ENCODE results near the gene MYO1A. TPM values are rescaled to one million over a fixed set of nuclear protein-coding genes. Genes with fewer than 3 reads are reported as not detected.

MYO1A gene
- total RNA-seq, 3 donors from 2014 or later, result 167 to 444 (median 219) TPM

DNA sequence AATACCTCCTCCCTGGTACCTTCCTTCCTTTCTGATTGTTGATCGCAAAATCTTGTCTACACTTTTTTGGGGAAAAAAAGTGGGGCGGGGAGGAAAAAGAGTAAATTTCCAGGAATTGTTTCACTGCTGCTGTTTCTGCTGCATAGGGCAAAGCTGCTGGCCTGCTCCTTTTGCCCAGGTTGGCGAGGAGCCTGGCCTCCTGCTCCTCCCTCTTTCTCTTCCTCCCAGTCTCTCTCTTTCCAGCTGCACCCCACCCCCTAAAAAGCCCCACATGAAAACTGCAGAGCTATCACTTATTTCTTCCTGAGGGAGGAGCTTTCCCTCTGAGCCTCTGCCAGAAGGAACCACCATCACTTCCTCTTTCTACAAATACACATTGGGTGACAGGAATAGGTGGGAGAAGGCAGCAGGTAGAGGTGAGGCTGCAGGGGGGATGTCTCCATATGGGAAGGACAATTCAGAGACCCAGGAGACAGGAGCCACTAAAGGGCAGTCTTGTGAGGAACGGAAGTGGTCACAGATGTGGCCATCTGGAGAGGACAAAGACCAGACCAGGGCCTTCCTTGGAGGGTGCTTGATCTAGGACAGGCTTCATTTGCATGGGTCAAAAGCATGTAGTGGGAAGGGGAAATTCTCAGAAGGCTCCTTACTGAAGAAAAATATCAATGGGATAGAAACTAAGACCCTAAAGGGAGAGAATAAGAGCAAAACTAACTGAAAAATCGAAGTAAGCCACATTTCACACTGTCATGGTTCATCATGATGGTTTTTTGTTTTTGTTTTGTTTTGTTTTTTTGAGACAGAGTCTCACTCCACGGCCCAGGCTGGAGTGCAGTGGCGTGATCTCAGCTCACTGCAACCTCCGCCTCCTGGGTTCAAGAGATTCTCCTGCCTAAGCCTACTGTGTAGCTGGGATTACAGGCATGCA is 58.3 kb downstream of the MYO1A start:
- TF ChIP-seq, protein P1, sequence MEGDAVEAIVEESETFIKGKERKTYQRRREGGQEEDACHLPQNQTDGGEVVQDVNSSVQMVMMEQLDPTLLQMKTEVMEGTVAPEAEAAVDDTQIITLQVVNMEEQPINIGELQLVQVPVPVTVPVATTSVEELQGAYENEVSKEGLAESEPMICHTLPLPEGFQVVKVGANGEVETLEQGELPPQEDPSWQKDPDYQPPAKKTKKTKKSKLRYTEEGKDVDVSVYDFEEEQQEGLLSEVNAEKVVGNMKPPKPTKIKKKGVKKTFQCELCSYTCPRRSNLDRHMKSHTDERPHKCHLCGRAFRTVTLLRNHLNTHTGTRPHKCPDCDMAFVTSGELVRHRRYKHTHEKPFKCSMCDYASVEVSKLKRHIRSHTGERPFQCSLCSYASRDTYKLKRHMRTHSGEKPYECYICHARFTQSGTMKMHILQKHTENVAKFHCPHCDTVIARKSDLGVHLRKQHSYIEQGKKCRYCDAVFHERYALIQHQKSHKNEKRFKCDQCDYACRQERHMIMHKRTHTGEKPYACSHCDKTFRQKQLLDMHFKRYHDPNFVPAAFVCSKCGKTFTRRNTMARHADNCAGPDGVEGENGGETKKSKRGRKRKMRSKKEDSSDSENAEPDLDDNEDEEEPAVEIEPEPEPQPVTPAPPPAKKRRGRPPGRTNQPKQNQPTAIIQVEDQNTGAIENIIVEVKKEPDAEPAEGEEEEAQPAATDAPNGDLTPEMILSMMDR (IDR thresholded peaks at IDR 0.05), result no peak
- DNase-seq (peak in 1 of 3 donors; percentile 52), ATAC-seq (peak; percentile 53)
- H3K36me3 ChIP-seq (ENCODE audit: low read depth), result no peaks in the 10 kb centered on the region
- no peaks in the 10 kb centered on the region for H3K4me1 ChIP-seq (ENCODE audit: low read depth)
- intact Hi-C loops (cut with DNase I, micrococcal nuclease), result no loop called here
- H3K4me3 ChIP-seq, result no peak overlapping the region
- H3K9me3 ChIP-seq, result no peaks in the 10 kb centered on the region

DNA sequence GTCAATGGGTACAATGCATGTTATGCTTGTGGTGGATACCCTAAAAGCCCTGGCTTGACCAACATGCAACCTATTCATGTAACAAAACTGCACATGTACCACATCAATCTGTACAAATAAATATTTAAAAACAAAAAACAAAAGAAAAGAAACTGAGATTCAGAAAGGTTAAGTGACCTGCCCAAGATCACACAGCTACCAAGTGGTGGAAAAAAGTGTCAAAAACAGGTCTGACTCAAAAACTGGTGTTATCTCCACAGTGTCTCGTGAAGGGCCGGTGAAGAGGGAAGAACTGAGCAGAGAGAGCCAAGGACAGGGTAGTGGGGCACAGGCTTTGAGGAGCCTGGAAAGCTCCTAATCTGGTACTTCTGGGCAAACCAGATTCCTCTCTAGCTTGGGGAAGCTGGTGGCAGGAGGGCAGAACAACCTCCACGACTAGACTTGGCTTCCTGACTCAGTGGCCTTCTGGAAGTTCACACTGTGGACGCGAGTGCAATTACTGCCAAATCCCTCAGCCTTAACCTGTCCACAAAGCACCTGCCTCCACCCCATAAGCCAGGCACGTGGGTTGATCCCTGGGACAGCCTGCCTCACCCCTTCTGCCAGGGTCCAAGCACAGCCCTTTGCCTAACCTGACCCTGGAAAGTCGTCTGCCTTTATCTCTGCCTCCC is 59.1 kb downstream of the MYO1A start:
- H3K4me3 ChIP-seq, result no peak overlapping the region
- intact Hi-C loops (cut with DNase I, micrococcal nuclease), result no loop called here
- TF ChIP-seq, protein P1 (IDR thresholded peaks at IDR 0.05), result no peak
- H3K4me1 ChIP-seq (ENCODE audit: low read depth), result no peaks in the 10 kb centered on the region
- H3K36me3 ChIP-seq (ENCODE audit: low read depth), result no peaks in the 10 kb centered on the region
- no peaks in the 10 kb centered on the region for H3K9me3 ChIP-seq
- ATAC-seq, result no peak
- DNase-seq, result no peak

GRCh38 chr12:56989861-56990610 is 59.9 kb downstream of the MYO1A start:
- TF ChIP-seq, protein P1 (IDR thresholded peaks at IDR 0.05), result no peak
- no peak for ATAC-seq
- H3K4me3 ChIP-seq, result no peak overlapping the region
- no peaks in the 10 kb centered on the region for H3K4me1 ChIP-seq (ENCODE audit: low read depth)
- DNase-seq, result no peak
- intact Hi-C loops (cut with DNase I, micrococcal nuclease), result no loop called here
- H3K9me3 ChIP-seq, result no peaks in the 10 kb centered on the region
- H3K36me3 ChIP-seq (ENCODE audit: low read depth), result no peaks in the 10 kb centered on the region

DNA sequence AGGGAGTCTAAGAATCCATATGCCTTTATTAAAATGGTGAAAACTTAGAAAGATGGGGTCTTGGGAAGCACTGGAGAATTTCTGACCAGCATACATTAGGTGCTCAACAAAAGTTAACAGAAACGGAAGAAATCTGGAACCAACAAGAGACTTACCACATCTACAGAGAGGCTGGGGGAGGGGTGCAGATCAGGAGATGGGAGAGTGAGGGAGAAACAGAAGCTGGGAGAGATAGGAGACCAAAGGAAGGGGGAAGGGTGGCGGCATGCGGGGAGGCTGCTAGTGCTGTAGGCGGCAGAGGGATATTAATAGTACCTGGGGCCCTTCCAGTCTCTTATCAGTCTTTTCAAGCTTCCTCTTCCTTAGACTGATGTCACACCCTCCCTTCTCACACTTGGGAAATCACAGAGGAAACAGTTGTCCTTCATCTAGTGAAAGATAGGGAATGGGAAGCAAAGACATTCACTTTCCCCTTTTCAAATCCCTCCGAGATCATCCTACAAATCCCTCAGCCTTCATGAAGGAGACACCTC is 61.7 kb downstream of the MYO1A start:
- no peak for ATAC-seq

More for the DNA sequence above, 61.7 kb downstream of the MYO1A start:
- Histone ChIP-seq H3K36me3 (ENCODE audit: low read depth) (no peaks in the 10 kb centered on the region), H3K4me3 (no peak overlapping the region), H3K4me1 (ENCODE audit: low read depth) (no peaks in the 10 kb centered on the region), H3K9me3 (no peaks in the 10 kb centered on the region)
- TF ChIP-seq, protein P1 (IDR thresholded peaks at IDR 0.05), result no peak
- intact Hi-C loops (cut with DNase I, micrococcal nuclease), result no loop called here
- DNase-seq, result no peak
